C4-2B (cell line): ENCODE results near the gene ST6GALNAC2.

Source experiments
- H3K27ac ChIP-seq: fragments of 450-650 bp; 2 replicates; pipeline ENCODE4 v1.5.1; 2017
- CTCF ChIP-seq: fragments of 450-650 bp; conservative IDR thresholded peaks from 2 replicates; pipeline ENCODE4 v1.5.1; 2017; ENCODE audit warnings: mild to moderate bottlenecking
- ZFX ChIP-seq: fragments of 450-650 bp; IDR thresholded peaks from 2 replicates; pipeline ENCODE4 v1.6.1; 2017

ST6GALNAC2 gene

GRCh38 chr17:76582660-76583059 is 3.0 kb downstream of the ST6GALNAC2 start:
- TF ChIP-seq ZFX = no peak
- no peak for TF ChIP-seq CTCF
- no peak overlapping the region for H3K27ac ChIP-seq

GRCh38 chr17:76581515-76581914 is 4.1 kb downstream of the ST6GALNAC2 start:
- no peak for TF ChIP-seq CTCF
- no peak for TF ChIP-seq ZFX
- H3K27ac ChIP-seq = no peak overlapping the region

- no peak for TF ChIP-seq ZFX
- no peak for TF ChIP-seq CTCF
- H3K27ac ChIP-seq = no peak overlapping the region
Observed at GRCh38 chr17:76579281-76579680, 6.4 kb downstream of the ST6GALNAC2 start.

- H3K27ac ChIP-seq = no peak overlapping the region
- TF ChIP-seq CTCF (no peak), ZFX (no peak)
Observed at GRCh38 chr17:76578376-76578775, 7.3 kb downstream of the ST6GALNAC2 start.

GRCh38 chr17:76577876-76578275 is 7.8 kb downstream of the ST6GALNAC2 start:
- no peak for TF ChIP-seq CTCF
- TF ChIP-seq ZFX = no peak

GRCh38 chr17:76576189-76576588 is 9.5 kb downstream of the ST6GALNAC2 start:
- TF ChIP-seq CTCF = no peak
- no peak for TF ChIP-seq ZFX
- H3K27ac ChIP-seq = no peak overlapping the region

More at GRCh38 chr17:76577876-76578275, 7.8 kb downstream of the ST6GALNAC2 start:
- H3K27ac ChIP-seq = no peak overlapping the region

- TF ChIP-seq ZFX = no peak
- no peak overlapping the region for H3K27ac ChIP-seq
Observed at GRCh38 chr17:76575570-76575969, 10.1 kb downstream of the ST6GALNAC2 start.

- no peak for TF ChIP-seq CTCF
- TF ChIP-seq ZFX = no peak
- no peak overlapping the region for H3K27ac ChIP-seq
Observed at GRCh38 chr17:76574166-76574565, 11.5 kb downstream of the ST6GALNAC2 start.
